Sigmoid colon (tissue), 7 donors: ENCODE data around the gene ZFP30. TPM values are rescaled to one million over a fixed set of nuclear protein-coding genes. Genes with fewer than 3 reads are reported as not detected.

Source experiments
- DNase-seq: peaks from one replicate; pipeline ENCODE4 v3.0.0-alpha.2; 2019
- H3K27ac ChIP-seq, 4 donors: fragments of 200-600 bp; sonication (generic); one replicate each; pipeline ENCODE4 v1.5.1; 2016 to 2019; ENCODE audit warnings: mild to moderate bottlenecking in 1 of 4
- H3K27me3 ChIP-seq, 3 donors: fragments of 200-600 bp; sonication (generic); one replicate each; pipeline ENCODE4 v1.5.1; 2019; ENCODE audit warnings: mild to moderate bottlenecking in 1 of 3
- H3K36me3 ChIP-seq, 4 donors: fragments of 200-600 bp; sonication (generic); one replicate each; pipeline ENCODE4 v1.5.1; 2016 to 2019
- H3K4me1 ChIP-seq, 4 donors: fragments of 200-600 bp; sonication (generic); one replicate each; pipeline ENCODE4 v1.5.1; 2017 to 2019
- H3K4me3 ChIP-seq, 4 donors: fragments of 200-600 bp; sonication (generic); one replicate each; pipeline ENCODE4 v1.5.1; 2017 to 2019; ENCODE audit warnings: mild to moderate bottlenecking in 2 of 4, moderate library complexity in 1 of 4
- H3K9me3 ChIP-seq, 4 donors: fragments of 200-600 bp in 3 of 4; sonication (generic) in 3 of 4; one replicate each; pipeline versions ENCODE4 v1.5.1 to v1.6.1; 2013 to 2019
- EP300 ChIP-seq, 4 donors: sonication (generic); formaldehyde crosslinking; IDR thresholded peaks; one replicate each; pipeline ENCODE4 v1.6.1; 2017; ENCODE audit warnings: antibody characterized with exemption in 4 of 4
- POLR2A ChIP-seq, 2 donors: fragments of 450-650 bp; IDR thresholded peaks; one replicate each; pipeline ENCODE4 v1.6.1; 2016; ENCODE audit warnings: antibody characterized with exemption in 2 of 2, mild to moderate bottlenecking in 2 of 2, moderate library complexity in 2 of 2
- POLR2AphosphoS5 ChIP-seq, 4 donors: sonication (generic); formaldehyde crosslinking; IDR thresholded peaks; one replicate each; pipeline ENCODE4 v1.6.1; 2017; ENCODE audit warnings: antibody characterized with exemption in 4 of 4
- WGBS, 2 donors: extraction: QIAGEN DNeasy Blood & Tissue Kit; methylation state at CpG; one replicate each; pipeline ENCODE4 v1.1.7; 2013; 5-methylcytosine and 5-hydroxymethylcytosine counted together
- intact Hi-C: fragments of 100-400 bp; cut with DNase I; formaldehyde crosslinking; loops from one replicate; pipeline ENCODE4 v1.15.1; 2023
- polyA plus RNA-seq, 3 donors: library from polyadenylated mRNA; stranded (reverse); fragments of 200-250 nt; gene quantifications; one replicate each; pipeline ENCODE4 v1.2.3, GENCODE V29; 2013
- total RNA-seq, 4 donors: library from RNA; depleted of rRNA; stranded (reverse); fragments of >200 nt; gene quantifications; one replicate each; pipeline ENCODE4 v1.1.0, GENCODE V29; 2016
- TF ChIP-seq, protein P1 (sequence below), 4 experiments: fragments of 450-650 bp in 3 of 4; fragments of 200-600 bp in 1 of 4; IDR thresholded peaks; one replicate each; pipeline ENCODE4 v1.5.1; 2016 to 2019; ENCODE audit warnings: antibody characterized with exemption in 4 of 4, mild to moderate bottlenecking in 3 of 4, moderate library complexity in 2 of 4
- donor health status: healthy with polysubstance abuse.
- donor health status: Bipolar disorder and iron deficiency.
- donor health status: healthy.

The ZFP30 gene
- total and polyA plus RNA-seq, 7 donors = 2.1 to 26.7 (median 8.3) TPM

DNA sequence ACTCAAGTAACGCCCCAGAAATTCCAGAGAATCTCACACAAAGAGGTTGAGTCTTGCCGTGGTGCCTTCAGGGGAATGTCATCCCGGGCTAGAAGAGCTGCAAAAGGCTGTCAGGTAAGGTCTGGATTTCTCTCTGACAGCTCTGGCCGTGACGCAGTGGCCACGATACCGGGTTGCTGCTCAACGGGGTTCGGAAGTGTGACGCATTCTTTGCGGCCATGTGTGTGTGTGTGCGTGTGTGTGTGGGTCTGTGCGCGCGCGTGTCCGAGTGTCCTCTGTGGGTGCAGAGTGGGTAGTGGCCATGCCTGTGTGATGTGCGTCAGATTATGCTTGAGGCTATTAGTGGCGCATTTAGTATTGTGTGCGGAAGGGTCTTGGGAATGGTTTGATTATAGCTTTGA lies 60.3 kb downstream of the ZFP30 start:
- DNase-seq = peak; percentile 88
- H3K27ac ChIP-seq = peak overlapping the region; percentile 90 to 92 (median 92)
- 0 to 1% methylated on average over 20 of the region's 20 CpGs for WGBS, 2 donors
- intact Hi-C loops = loop anchor here (1.0 to 5.0 kb wide), 4 partner anchors 60 to 126 kb away; partner anchors contain the start of genes ZFP30, ZNF570 and ZNF793
- peaks cover 0 to 2% (median 0%) of the 10 kb centered on the region in 4 donors for H3K9me3 ChIP-seq
- H3K27me3 ChIP-seq = no peaks in the 10 kb centered on the region
- peak overlapping the region; percentile 53 to 88 (median 69) for H3K4me3 ChIP-seq
- H3K36me3 ChIP-seq = peaks cover 0 to 19% (median 1%) of the 10 kb centered on the region in 4 donors
- H3K4me1 ChIP-seq = peaks cover 0 to 18% (median 17%) of the 10 kb centered on the region in 4 donors
- TF ChIP-seq POLR2AphosphoS5 (IDR thresholded peaks at IDR 0.05) = no peak
- TF ChIP-seq EP300 (IDR thresholded peaks at IDR 0.05) = no peak
- TF ChIP-seq, protein P1, sequence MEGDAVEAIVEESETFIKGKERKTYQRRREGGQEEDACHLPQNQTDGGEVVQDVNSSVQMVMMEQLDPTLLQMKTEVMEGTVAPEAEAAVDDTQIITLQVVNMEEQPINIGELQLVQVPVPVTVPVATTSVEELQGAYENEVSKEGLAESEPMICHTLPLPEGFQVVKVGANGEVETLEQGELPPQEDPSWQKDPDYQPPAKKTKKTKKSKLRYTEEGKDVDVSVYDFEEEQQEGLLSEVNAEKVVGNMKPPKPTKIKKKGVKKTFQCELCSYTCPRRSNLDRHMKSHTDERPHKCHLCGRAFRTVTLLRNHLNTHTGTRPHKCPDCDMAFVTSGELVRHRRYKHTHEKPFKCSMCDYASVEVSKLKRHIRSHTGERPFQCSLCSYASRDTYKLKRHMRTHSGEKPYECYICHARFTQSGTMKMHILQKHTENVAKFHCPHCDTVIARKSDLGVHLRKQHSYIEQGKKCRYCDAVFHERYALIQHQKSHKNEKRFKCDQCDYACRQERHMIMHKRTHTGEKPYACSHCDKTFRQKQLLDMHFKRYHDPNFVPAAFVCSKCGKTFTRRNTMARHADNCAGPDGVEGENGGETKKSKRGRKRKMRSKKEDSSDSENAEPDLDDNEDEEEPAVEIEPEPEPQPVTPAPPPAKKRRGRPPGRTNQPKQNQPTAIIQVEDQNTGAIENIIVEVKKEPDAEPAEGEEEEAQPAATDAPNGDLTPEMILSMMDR (IDR thresholded peaks at IDR 0.05) = no peak
- TF ChIP-seq POLR2A (IDR thresholded peaks at IDR 0.05) = no peak

- Histone ChIP-seq H3K27me3 (no peaks in the 10 kb centered on the region), H3K9me3 (peaks cover 0 to 2% (median 0%) of the 10 kb centered on the region in 4 donors), H3K4me3 (peak within 1 kb of the TSS; percentile 53 to 88 (median 69)), H3K27ac (peak within 1 kb of the TSS; percentile 90 to 92 (median 92)), H3K4me1 (peaks cover 0 to 18% (median 17%) of the 10 kb centered on the region in 4 donors), H3K36me3 (peaks cover 0 to 14% (median 0%) of the 10 kb centered on the region in 4 donors)
- DNase-seq = peak; percentile 97
- TF ChIP-seq POLR2AphosphoS5 (IDR thresholded peaks at IDR 0.05) (peak; percentile 87 to 97 (median 92)), EP300 (IDR thresholded peaks at IDR 0.05) (peak in 1 of 4 donors; percentile 88), POLR2A (IDR thresholded peaks at IDR 0.05) (peak; percentile 57 to 64)
- TF ChIP-seq, protein P1 (IDR thresholded peaks at IDR 0.05) = no peak
- intact Hi-C loops = loop anchor here (2.0 to 5.0 kb wide), 2 partner anchors 87 to 126 kb away; partner anchors contain the start of genes ZNF570 and ZNF793
- WGBS, 2 donors = 0 to 1% methylated on average over 53 of the region's 53 CpGs
Measured at GRCh38 chr19:37594304-37594981, 60.8 kb downstream of the ZFP30 start, which contains the start of the genes ZNF540 and ZNF571. ZNF540 (plus strand) TSS chr19:37594876; CDS start chr19:37598448, 3,572 bp downstream. ZNF571 (minus strand) TSS chr19:37594792; CDS start chr19:37586676, 8,116 bp downstream.

- Histone ChIP-seq H3K36me3 (peaks cover 0 to 9% (median 0%) of the 10 kb centered on the region in 4 donors), H3K4me1 (peaks cover 0 to 18% (median 17%) of the 10 kb centered on the region in 4 donors), H3K4me3 (peak overlapping the region; percentile 53 to 88 (median 69)), H3K9me3 (peaks cover 0 to 2% (median 0%) of the 10 kb centered on the region in 4 donors), H3K27me3 (no peaks in the 10 kb centered on the region), H3K27ac (peak overlapping the region; percentile 90 to 92 (median 92))
- no peak for DNase-seq
- WGBS, 2 donors = 4% methylated on average over 9 of the region's 9 CpGs
- TF ChIP-seq POLR2AphosphoS5 (IDR thresholded peaks at IDR 0.05) (no peak), POLR2A (IDR thresholded peaks at IDR 0.05) (no peak), EP300 (IDR thresholded peaks at IDR 0.05) (no peak)
- TF ChIP-seq, protein P1 (IDR thresholded peaks at IDR 0.05) = no peak
- intact Hi-C loops = loop anchor here (2.0 to 5.0 kb wide), 2 partner anchors 87 to 125 kb away; partner anchors contain the start of genes ZNF570 and ZNF793
Measured at GRCh38 chr19:37593996-37594303, 61.3 kb downstream of the ZFP30 start.

DNA sequence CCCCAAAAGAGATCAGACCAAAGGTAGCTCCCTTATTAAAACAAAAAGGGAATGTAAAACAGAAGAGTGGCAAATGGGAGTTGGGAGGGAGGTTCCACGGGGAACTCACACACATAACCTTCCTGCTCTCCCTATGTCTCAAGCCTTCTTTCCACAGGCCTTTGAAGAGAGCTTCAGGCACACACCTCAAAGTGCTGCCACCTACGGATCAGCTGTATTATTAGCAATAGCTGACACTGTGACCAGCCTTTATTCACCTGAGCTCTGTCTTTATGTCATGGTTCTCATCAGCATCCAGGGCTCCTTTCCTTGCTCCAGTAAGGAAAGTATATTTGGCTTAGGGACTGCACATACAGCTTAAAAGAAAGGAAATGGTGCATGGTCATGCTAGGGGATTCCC lies 71.9 kb downstream of the ZFP30 start:
- H3K36me3 ChIP-seq = peaks cover 30 to 72% (median 44%) of the 10 kb centered on the region in 4 donors
- H3K4me3 ChIP-seq = no peak overlapping the region
- peaks cover 12 to 56% (median 31%) of the 10 kb centered on the region in 4 donors for H3K9me3 ChIP-seq
- H3K27me3 ChIP-seq = no peaks in the 10 kb centered on the region
- no peak overlapping the region for H3K27ac ChIP-seq
- WGBS, 2 donors = 77 to 89% methylated on average over 2 of the region's 2 CpGs
- no peak for DNase-seq
- TF ChIP-seq POLR2AphosphoS5 (IDR thresholded peaks at IDR 0.05) (no peak), EP300 (IDR thresholded peaks at IDR 0.05) (no peak), POLR2A (IDR thresholded peaks at IDR 0.05) (no peak)
- TF ChIP-seq, protein P1 (IDR thresholded peaks at IDR 0.05) = no peak
- H3K4me1 ChIP-seq = no peaks in the 10 kb centered on the region
- intact Hi-C loops = no loop called here
